OCI-LY7 (cell line): ENCODE results near the gene FN1.

Source experiments
- CTCF ChIP-seq: fragments of 200-600 bp; sonication (generic); conservative IDR thresholded peaks from 2 replicates; pipeline ENCODE4 v1.5.1; 2014; ENCODE audit warnings: mild to moderate bottlenecking, antibody characterized with exemption, low read length, moderate library complexity, mixed read lengths
- EZH2phosphoT487 ChIP-seq: fragments of 200-600 bp; sonication (generic); IDR thresholded peaks from 2 replicates; pipeline ENCODE4 v1.6.1; 2018; ENCODE audit warnings: low read depth, borderline replicate concordance, mild to moderate bottlenecking, mixed run types, antibody characterized with exemption, low read length, moderate library complexity, mixed read lengths

DNA sequence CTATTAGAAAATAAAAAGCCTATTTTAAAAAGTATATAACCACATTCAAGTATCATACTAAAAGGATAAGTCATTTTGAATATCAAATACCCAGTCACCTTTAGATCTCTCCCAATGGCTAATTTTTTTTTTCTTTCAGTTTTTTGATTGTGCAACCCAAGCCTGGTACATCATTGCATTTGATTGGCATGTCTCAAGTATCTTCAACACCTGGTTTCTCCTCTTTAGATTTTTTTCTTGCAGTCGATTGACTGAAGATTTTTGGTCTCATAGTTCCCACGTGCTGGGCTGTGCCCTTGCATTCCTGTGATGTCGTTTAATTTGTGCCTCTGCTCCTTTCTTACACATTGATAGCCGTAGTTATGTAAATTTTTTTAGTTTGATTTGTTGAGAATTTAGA is 83.3 kb downstream of the FN1 start:
- TF ChIP-seq CTCF (no peak), EZH2phosphoT487 (no peak)
